DMS53 (cell line): ENCODE results near the gene FLAD1.

Experiments used
- DNase-seq: peaks from one replicate; lab custom pipeline; 2025; lab: John Stamatoyannopoulos, UW

Gene FLAD1

GRCh38 chr1:154952664-154953063 is 30.5 kb upstream of the FLAD1 start:
- no peak for DNase-seq

- DNase-seq, result no peak
These were observed 29.5 kb upstream of the FLAD1 start for GRCh38 chr1:154953611-154954038.

- DNase-seq, result peak; percentile 50
These were observed 28.6 kb upstream of the FLAD1 start for GRCh38 chr1:154954541-154954940.

- DNase-seq, result peak; percentile 99
These were observed 28.0 kb upstream of the FLAD1 start for GRCh38 chr1:154955039-154955717.

- peak; percentile 95 for DNase-seq
These were observed 27.2 kb upstream of the FLAD1 start, which contains the start of gene PBXIP1 for GRCh38 chr1:154955718-154956543. Gene PBXIP1 (minus strand): TSS chr1:154956099. CDS start chr1:154953721, 2,378 bp downstream.

DNA sequence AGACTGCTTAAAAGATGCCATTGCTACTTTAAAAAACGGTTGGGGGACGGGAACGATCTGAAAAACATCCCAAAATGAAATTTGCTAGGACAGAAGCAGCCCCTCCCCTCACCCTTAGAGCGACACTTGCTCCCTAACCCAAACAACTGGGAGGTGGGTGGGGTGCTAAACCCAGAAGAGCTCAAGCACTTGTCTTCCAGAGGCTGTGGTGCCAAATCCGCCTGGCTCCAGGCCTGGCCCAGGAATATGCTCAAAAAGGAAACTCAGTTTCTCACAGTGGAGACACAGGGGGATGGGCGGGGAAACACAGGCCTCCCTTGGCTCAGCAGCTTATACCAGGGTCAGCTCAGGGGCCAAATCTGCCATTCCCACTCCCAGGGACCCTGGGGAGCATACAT is 26.6 kb upstream of the FLAD1 start:
- DNase-seq, result peak; percentile 42

- no peak for DNase-seq
These were observed 26.0 kb upstream of the FLAD1 start for GRCh38 chr1:154957091-154957657.

- no peak for DNase-seq
These were observed 25.1 kb upstream of the FLAD1 start for GRCh38 chr1:154958036-154958435.

DNA sequence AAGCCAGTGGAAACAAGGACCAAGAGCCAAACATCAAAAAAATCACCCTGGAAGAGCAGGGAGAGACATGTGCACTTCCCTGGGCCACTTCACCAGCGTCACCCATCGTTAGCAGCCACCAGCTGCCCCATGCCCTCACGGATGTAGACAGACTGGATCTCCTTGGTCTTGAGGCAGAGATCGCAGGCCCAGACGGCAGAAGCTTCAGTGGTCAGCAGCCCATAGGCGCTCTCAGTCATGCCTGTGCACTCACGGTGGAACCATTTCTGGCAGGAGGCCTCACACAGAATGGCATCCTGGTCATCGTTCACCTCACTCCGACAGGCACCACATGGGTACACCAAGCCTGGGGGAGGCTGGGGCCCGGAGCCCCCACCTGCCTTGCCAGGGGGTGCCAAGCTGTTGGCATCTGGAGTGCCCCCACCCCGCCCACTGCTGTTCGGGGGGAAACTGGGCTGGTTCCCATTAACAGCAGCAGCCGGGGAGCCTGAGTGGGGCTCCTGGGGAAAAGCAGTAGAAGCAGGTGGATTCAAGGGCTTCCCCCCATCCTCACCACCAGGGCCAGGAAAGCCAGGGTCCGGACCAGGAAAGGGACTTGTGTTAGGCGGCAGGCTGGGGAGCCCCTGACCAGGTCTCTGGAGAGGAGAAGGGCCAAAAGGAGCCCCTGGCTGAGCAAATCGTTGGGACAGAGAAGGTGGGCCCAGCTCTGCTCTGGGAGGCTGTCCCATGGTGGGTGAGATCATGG is 24.3 kb upstream of the FLAD1 start:
- DNase-seq, result no peak

DNA sequence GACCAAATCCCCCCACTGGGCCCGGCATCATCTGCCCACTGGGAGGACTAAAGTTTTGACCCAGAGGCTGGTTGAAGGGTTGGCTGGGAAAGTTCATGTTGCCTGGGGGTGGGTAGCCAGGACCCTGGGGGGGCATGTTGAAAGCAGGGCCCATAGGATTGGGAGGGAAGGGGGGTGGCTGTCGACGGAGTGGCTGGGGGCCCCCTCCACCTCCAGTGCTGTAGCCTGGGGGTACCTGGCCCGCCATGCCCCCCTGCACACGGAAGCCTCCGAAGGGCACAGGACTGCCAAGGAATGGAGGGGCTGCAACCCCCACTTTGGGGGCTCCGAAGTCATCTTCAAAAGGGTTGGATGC is 23.7 kb upstream of the FLAD1 start:
- no peak for DNase-seq

DNA sequence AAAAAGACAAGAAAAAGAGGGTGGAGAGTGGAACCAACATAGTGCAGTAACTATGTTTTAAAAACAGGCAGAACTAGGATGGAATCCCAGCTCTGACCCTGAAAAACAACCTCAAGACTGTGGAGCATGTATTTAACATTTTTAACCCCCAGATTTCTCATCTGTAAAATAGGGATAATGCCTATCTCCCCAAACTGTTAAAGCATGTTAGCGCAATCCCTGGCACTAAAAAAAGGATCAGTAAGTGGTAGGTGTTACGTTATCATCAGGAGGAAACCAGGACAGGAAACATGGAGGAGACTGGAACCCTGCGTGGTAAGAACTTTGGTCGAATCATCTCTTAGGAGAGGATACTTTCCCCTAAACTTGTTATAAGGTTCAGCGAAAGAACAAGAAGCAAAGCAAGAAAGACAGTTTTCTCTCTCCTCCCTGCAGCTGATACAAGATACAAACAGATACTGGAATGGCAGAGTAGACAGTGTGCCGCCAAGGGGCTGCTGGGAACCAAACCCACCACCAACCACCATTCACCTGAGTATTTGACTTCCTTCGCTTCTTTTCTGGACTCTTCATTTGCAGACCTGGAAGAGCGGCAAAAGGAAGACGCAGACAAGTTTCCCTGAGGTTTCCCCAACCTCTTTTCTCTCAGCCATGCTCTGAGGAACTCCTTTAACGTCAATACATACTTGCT is 22.6 kb upstream of the FLAD1 start:
- no peak for DNase-seq

DNA sequence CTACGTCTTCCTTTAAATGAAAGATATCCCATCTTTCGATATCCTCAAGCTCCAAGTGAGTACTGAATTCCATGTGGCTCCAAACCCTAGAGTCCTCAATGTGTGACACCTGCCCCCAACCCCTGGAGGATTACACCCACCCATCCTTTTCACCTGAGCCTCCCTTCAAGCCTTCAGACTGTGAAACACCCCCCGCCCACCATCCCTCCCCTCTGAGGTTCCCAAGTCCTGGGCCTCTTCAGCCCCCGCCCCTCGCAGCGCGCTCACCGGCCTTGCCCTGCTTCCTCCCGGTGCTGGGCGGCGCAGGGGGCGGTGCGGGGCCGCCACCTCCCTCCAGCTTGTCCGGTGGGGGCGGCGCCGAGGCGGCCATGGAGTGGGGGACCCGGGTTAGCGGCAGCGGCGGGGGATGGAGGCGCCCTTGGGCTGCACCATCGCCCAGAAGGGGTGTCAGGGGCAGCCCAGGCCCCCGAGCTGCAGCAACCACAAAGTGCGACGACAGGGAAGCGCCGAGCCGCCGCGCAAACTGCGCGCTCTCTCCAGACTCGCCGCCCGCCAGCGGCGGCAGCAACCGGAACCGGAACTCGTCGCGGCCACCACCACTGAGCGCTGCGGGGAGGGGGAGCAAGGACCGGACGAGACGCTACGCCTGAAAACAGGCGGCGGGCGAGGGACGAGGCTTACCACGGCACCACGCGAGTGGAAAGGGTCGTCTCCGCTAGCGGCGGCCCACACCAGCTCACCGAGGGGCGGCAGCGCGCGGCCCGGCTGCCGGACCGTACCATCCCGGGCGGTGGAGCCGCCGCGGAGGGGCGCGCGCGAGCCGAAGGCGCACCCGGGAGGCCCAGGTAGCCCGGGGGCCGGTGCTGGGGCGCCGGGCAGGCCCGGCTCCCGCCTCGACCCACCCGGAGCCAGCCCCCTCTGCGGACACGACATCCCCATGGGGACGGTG is 21.7 kb upstream of the FLAD1 start, which contains the start of gene PYGO2:
TSS of gene PYGO2 (minus strand) at position 576 of the 949 bp plus-strand sequence. CDS start at position 370, 206 bp downstream.
- peak; percentile 90 for DNase-seq

DNA sequence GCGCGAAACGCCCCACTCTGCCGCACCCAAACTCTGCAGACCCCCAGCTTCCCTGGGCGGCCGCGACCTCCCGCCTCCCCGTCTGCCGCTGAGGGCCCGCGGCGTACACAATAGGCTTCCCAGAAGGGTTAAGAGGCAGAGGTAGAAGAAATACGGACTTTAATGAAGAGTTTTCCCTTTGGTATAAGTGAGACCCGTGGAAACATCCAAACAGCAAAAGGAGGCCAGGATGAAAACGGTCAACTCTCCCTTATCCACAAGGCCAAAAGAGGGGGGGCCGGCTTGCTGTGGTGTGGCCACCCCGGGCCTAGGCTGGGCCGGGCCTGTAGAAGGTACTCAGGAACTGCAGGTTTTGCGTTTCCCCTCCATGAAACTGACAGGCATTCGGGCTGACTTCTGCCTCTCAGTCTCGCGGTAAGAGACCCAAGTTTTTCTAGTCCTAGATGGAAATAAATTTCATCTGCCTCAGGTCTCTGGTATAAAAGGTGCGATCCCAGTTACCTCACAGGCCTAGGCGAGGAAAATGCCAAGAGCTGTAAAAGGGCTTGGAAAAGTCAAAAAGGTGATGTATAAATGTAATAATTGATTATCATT is 20.9 kb upstream of the FLAD1 start:
- DNase-seq, result peak; percentile 68

DNA sequence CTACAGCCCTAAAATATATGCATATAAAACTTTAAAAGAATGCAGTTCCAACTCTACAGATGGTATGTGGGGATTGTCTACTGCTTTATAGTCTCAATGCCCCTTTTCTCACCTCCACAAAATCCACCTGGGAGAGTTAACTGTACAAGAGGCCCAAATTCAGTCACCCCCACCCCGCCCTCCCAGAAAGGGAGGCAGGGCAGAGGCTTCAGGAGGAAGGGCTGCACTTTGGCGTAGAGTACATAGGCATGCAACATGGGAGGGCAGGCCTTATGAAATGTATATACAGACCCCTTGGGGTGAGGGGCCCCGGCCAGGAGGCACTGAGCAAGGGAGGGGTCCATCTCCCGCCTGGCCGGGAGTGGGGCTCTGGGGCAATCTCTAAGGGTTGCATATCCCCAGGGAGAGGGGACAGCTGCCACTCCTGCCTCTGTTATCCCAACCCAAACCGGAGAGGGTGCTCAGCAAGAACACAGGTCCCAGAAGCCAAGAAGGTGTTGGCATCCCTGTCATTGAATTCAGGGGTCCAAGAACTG is 20.3 kb upstream of the FLAD1 start:
- no peak for DNase-seq

- no peak for DNase-seq
These were observed 19.5 kb upstream of the FLAD1 start for GRCh38 chr1:154963643-154964042.

GRCh38 chr1:154964359-154964758 is 18.8 kb upstream of the FLAD1 start:
- no peak for DNase-seq

DNA sequence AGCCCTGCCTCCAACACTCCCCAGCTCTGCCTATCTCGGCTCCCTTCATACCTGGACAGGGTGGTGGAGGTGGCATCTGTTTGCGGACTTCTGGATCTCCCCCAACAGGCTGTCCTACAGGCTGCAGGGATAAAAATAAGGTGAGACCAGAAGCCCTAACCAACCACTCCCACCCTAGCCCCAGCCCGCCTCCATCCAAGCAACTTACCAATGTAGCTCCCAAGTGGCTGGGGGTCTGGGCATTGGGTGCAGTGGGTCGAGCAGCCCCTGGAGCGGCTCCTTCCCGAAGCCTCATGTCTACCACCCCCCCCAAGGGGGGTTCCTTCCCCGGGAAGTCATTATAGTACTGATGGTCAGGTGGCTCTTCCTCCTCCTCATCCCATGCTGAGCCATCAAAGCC is 17.0 kb upstream of the FLAD1 start:
- DNase-seq, result no peak

- no peak for DNase-seq
These were observed 15.7 kb upstream of the FLAD1 start for GRCh38 chr1:154967331-154967950.

DNA sequence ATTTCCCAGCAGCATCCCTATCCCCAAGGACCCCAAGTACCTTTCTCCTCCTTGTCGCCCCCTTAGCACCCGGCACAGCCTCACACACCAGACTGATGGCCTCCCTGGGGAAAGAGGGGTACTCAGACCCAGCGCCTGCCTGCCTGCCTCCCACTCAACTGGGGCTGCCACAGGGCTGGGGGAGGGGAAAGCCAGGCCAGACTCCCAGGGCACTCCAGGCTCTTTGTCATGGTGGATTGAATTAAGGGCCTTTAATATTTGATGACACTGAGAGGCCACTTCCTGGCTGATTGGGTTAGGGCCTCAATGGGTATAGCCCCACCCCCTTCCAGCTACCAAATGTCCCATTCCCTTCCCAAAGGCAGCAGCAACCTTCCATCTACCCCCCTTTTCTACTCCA is 14.4 kb upstream of the FLAD1 start:
- DNase-seq, result peak; percentile 25
